Neural cell (in vitro differentiated cells): ENCODE measurements around the gene PIGS.

Experiments used
- EP300 ChIP-seq: fragments of 450-650 bp; conservative IDR thresholded peaks from 2 replicates; pipeline ENCODE4 v1.6.1; 2014; ENCODE audit warnings: antibody characterized with exemption, mild to moderate bottlenecking, moderate library complexity; ENCODE audit not compliant: poor library complexity, severe bottlenecking
- POLR2AphosphoS5 ChIP-seq: IDR thresholded peaks from 2 replicates; pipeline ENCODE4 v1.6.1; 2012
- TAF1 ChIP-seq: IDR thresholded peaks from 2 replicates; pipeline ENCODE4 v1.6.1; 2012; ENCODE audit warnings: low read depth
- TF ChIP-seq, protein P1 (sequence below): fragments of 450-650 bp; IDR thresholded peaks from 2 replicates; pipeline ENCODE4 v1.5.1; 2014; ENCODE audit warnings: antibody characterized with exemption, mild to moderate bottlenecking, moderate library complexity; ENCODE audit not compliant: poor library complexity, severe bottlenecking
- TF ChIP-seq, protein P2 (sequence below): IDR thresholded peaks from 2 replicates; pipeline ENCODE4 v1.6.1; 2012; ENCODE audit warnings: borderline replicate concordance

DNA sequence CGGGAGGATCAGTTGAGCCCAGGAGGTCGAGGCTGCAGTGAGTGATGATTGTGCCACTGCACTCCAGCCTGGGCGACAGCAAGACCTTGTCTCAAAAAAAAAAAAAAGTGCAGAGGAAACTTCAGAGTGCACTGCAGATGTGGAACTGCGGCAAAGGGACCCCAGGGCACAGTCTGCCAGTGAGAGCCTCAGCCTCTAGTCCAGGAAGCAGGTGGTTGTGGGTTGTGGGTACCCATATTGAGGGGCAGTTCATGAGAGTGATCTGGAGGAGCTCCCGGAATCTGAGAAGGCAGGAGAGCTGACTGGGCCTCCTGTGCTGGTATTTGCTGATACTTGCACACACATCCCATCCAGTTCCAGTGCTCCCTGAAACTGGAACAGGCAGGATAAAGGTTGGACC is 52.1 kb downstream of the PIGS start:
- TF ChIP-seq TAF1 (no peak), EP300 (no peak), POLR2AphosphoS5 (no peak)
- TF ChIP-seq, protein P1, sequence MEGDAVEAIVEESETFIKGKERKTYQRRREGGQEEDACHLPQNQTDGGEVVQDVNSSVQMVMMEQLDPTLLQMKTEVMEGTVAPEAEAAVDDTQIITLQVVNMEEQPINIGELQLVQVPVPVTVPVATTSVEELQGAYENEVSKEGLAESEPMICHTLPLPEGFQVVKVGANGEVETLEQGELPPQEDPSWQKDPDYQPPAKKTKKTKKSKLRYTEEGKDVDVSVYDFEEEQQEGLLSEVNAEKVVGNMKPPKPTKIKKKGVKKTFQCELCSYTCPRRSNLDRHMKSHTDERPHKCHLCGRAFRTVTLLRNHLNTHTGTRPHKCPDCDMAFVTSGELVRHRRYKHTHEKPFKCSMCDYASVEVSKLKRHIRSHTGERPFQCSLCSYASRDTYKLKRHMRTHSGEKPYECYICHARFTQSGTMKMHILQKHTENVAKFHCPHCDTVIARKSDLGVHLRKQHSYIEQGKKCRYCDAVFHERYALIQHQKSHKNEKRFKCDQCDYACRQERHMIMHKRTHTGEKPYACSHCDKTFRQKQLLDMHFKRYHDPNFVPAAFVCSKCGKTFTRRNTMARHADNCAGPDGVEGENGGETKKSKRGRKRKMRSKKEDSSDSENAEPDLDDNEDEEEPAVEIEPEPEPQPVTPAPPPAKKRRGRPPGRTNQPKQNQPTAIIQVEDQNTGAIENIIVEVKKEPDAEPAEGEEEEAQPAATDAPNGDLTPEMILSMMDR, result no peak
- TF ChIP-seq, protein P2, sequence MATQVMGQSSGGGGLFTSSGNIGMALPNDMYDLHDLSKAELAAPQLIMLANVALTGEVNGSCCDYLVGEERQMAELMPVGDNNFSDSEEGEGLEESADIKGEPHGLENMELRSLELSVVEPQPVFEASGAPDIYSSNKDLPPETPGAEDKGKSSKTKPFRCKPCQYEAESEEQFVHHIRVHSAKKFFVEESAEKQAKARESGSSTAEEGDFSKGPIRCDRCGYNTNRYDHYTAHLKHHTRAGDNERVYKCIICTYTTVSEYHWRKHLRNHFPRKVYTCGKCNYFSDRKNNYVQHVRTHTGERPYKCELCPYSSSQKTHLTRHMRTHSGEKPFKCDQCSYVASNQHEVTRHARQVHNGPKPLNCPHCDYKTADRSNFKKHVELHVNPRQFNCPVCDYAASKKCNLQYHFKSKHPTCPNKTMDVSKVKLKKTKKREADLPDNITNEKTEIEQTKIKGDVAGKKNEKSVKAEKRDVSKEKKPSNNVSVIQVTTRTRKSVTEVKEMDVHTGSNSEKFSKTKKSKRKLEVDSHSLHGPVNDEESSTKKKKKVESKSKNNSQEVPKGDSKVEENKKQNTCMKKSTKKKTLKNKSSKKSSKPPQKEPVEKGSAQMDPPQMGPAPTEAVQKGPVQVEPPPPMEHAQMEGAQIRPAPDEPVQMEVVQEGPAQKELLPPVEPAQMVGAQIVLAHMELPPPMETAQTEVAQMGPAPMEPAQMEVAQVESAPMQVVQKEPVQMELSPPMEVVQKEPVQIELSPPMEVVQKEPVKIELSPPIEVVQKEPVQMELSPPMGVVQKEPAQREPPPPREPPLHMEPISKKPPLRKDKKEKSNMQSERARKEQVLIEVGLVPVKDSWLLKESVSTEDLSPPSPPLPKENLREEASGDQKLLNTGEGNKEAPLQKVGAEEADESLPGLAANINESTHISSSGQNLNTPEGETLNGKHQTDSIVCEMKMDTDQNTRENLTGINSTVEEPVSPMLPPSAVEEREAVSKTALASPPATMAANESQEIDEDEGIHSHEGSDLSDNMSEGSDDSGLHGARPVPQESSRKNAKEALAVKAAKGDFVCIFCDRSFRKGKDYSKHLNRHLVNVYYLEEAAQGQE, result no peak
